ENCODE measurements around the gene PGAP2. TPM values are rescaled to one million over a fixed set of nuclear protein-coding genes. Genes with fewer than 3 reads are reported as not detected.

Gene PGAP2
- total and polyA plus RNA-seq, 2 of the 13 experiments (the other 11 are each of a cell fraction or from before 2014, with no cell fraction given), result 21.5 to 47.8 TPM

- TF ChIP-seq ZNF609 (CRISPR knock-in tag; IDR thresholded peaks at IDR 0.05; ENCODE audit: borderline replicate concordance) (no peak), XRCC5 (optimal IDR thresholded peaks at IDR 0.05; ENCODE audit: low read length) (peak; percentile 86), BRD4 (CRISPR knock-in tag; IDR thresholded peaks at IDR 0.05) (0 out of 2 replicates have a peak, but pooled peaks have one; percentile 71), BRCA1 (CRISPR knock-in tag; IDR thresholded peaks at IDR 0.05) (0 out of 2 replicates have a peak, but pooled peaks have one; percentile 66), ZNF629 (CRISPR knock-in tag; conservative IDR thresholded peaks at IDR 0.05) (peak; percentile 22; the same call in 1 of the 2 replicates), CBFB (CRISPR knock-in tag; IDR thresholded peaks at IDR 0.05) (no peak), TBX3 (IDR thresholded peaks at IDR 0.05; ENCODE audit: borderline replicate concordance) (no peak), CHD2 (IDR thresholded peaks at IDR 0.05; ENCODE audit: low read depth, low read length) (no peak), ATAD3A (CRISPR knock-in tag; IDR thresholded peaks at IDR 0.05) (no peak), ZMYM3 (CRISPR knock-in tag; IDR thresholded peaks at IDR 0.05) (peak; percentile 39; the same call in 1 of the 2 replicates), NFE2L2 (IDR thresholded peaks at IDR 0.05; ENCODE audit: low read length) (no peak), CBX1 (IDR thresholded peaks at IDR 0.05; ENCODE audit: low read depth) (no peak), ELF1 (CRISPR knock-in tag; IDR thresholded peaks at IDR 0.05) (peak; percentile 71), ZNF589 (CRISPR knock-in tag; conservative IDR thresholded peaks at IDR 0.05) (peak; percentile 83; the same call in 1 of the 2 replicates), ELF4 (CRISPR knock-in tag; IDR thresholded peaks at IDR 0.05; ENCODE audit: borderline replicate concordance) (no peak), PITX1 (CRISPR knock-in tag; IDR thresholded peaks at IDR 0.05) (peak; percentile 59; the same call in 1 of the 2 replicates), ISL2 (CRISPR knock-in tag; IDR thresholded peaks at IDR 0.05) (peak; percentile 41), ELK4 (CRISPR knock-in tag; IDR thresholded peaks at IDR 0.05; ENCODE audit: borderline replicate concordance) (0 out of 2 replicates have a peak, but pooled peaks have one; percentile 14), ZNF441 (CRISPR knock-in tag; IDR thresholded peaks at IDR 0.05; ENCODE audit: borderline replicate concordance) (0 out of 2 replicates have a peak, but pooled peaks have one; percentile 60), ASH2L (IDR thresholded peaks at IDR 0.05; ENCODE audit: insufficient read length, low read depth, low read length) (peak; percentile 79), RNF2 (conservative IDR thresholded peaks at IDR 0.05; ENCODE audit: low read depth) (no peak), POLR2A (IDR thresholded peaks at IDR 0.05; ENCODE audit: insufficient read depth in 1 of 2, low read depth in 2 of 2, low read length in 2 of 2) (peak in 1 of 2 experiments; percentile 65; a peak in 3 of 4 replicates), STAG1 (CRISPR knock-in tag; IDR thresholded peaks at IDR 0.05) (peak; percentile 88), DBP (CRISPR knock-in tag; IDR thresholded peaks at IDR 0.05; ENCODE audit: not compliant biosample characterization) (peak; percentile 89), ZNF644 (CRISPR knock-in tag; IDR thresholded peaks at IDR 0.05; ENCODE audit: low read depth) (no peak)
Measured at GRCh38 chr11:3854977-3855807, 46.8 kb downstream of the PGAP2 start, which contains the start of gene STIM1 (continued).

Data from HepG2 (cell line).